Esophagus squamous epithelium (tissue), 4 donors: ENCODE measurements around the gene RCE1.

Source experiments
- CTCF ChIP-seq, 6 experiments: fragments of 450-650 bp in 4 of 6; fragments of 200-600 bp in 2 of 6; sonication (generic) in 2 of 6; IDR thresholded peaks; one replicate each; pipeline ENCODE4 v1.5.1; 2016 to 2019; ENCODE audit warnings: antibody characterized with exemption in 6 of 6, mild to moderate bottlenecking in 4 of 6, moderate library complexity in 4 of 6
- POLR2A ChIP-seq, 4 donors: fragments of 450-650 bp; IDR thresholded peaks; one replicate each; pipeline ENCODE4 v1.6.1; 2017; ENCODE audit warnings: antibody characterized with exemption in 4 of 4, mild to moderate bottlenecking in 4 of 4, moderate library complexity in 3 of 4

GRCh38 chr11:66850235-66850587 lies 7.0 kb downstream of the RCE1 start:
- TF ChIP-seq POLR2A (IDR thresholded peaks at IDR 0.05) (no peak), CTCF (IDR thresholded peaks at IDR 0.05) (no peak)
